Left lung (tissue), 10 donors: ENCODE measurements around the gene AHRR. TPM values are rescaled to one million over a fixed set of nuclear protein-coding genes. Genes with fewer than 3 reads are reported as not detected.

Source experiments
- ATAC-seq: fragments of 200-7000 bp; cut with Tn5 transposase; one replicate; pipeline ENCODE4 v1.9.1; 2020; ENCODE audit warnings: moderate library complexity
- DNase-seq, 4 donors: peaks; one replicate each; pipeline ENCODE4 v3.0.0-alpha.2; 2013 to 2020
- H3K27ac ChIP-seq, 2 donors: fragments of 200-600 bp; sonication (generic) in 1 of 2; one replicate each; pipeline versions ENCODE4 v1.5.0 to v1.8.0; 2020 to 2021
- H3K27me3 ChIP-seq, 2 donors: fragments of 200-600 bp; sonication (generic) in 1 of 2; one replicate each; pipeline versions ENCODE4 v1.5.0 to v1.8.0; 2020 to 2021
- H3K36me3 ChIP-seq, 2 donors: fragments of 200-600 bp; sonication (generic) in 1 of 2; one replicate each; pipeline versions ENCODE4 v1.5.0 to v1.8.0; 2020 to 2021
- H3K4me1 ChIP-seq, 2 donors: fragments of 200-600 bp; one replicate each; pipeline ENCODE4 v1.8.0; 2021
- H3K4me3 ChIP-seq, 2 donors: fragments of 200-600 bp; sonication (generic) in 1 of 2; one replicate each; pipeline versions ENCODE4 v1.5.0 to v1.8.0; 2020 to 2021; ENCODE audit warnings: mild to moderate bottlenecking in 1 of 2
- H3K9me3 ChIP-seq, 2 donors: fragments of 200-600 bp; sonication (generic) in 1 of 2; one replicate each; pipeline versions ENCODE4 v1.5.0 to v1.8.0; 2020 to 2021
- intact Hi-C, 2 donors: fragments of 100-400 bp; cut with DNase I; formaldehyde crosslinking; loops; one replicate each; pipeline versions ENCODE4 v1.11.2 to v1.14.2; 2022
- polyA plus RNA-seq, 6 donors: library from polyadenylated mRNA; unstranded; fragments of 120-200 nt; gene quantifications; one replicate each; pipeline ENCODE4 v1.2.1, GENCODE V29; 2013; ENCODE audit not compliant: insufficient read length in 6 of 6
- total RNA-seq, 2 donors: library from RNA; stranded (reverse); fragmentation: NEBNext Ultra II Directional; extraction: Animal tissue kit (Norgen Biotek cat#: 25700); gene quantifications; one replicate each; pipeline ENCODE4 v1.2.1, GENCODE V29; 2021
- TF ChIP-seq, protein P1 (sequence below), 2 donors: fragments of 200-600 bp; sonication (generic) in 1 of 2; IDR thresholded peaks; one replicate each; pipeline versions ENCODE4 v1.5.0 to v1.8.0; 2021; ENCODE audit warnings: antibody characterized with exemption in 2 of 2
- donor health status: DM: no; HTN: yes; CAD: no.
- donor health status: DM: no; HTN: no; CAD: no.

AHRR gene
- total and polyA plus RNA-seq, 8 donors: 0.32 to 8.4 (median 4.7) TPM

DNA sequence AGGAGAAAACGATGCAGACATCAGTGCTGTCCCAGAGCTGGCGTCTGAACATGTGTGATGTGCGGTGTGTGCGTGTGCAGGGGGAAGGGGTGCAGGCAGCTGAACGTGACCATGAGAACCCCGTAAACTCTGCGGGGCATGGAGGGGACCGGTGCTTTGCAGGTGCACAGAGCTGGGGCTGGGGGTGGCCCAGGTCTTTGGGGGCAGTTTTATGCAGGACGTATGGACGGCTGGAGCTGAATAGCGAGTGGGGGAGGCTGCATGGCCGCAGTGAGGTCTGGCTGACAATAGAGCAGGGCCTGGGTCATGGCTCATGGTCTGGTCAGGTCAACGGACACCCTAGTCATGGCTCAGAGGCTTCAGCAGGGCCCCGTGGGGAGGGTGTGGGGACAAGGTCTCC lies 118.1 kb downstream of the AHRR start:
- H3K4me3 ChIP-seq: no peak overlapping the region
- ATAC-seq: no peak
- H3K27me3 ChIP-seq: no peaks in the 10 kb centered on the region
- TF ChIP-seq, protein P1, sequence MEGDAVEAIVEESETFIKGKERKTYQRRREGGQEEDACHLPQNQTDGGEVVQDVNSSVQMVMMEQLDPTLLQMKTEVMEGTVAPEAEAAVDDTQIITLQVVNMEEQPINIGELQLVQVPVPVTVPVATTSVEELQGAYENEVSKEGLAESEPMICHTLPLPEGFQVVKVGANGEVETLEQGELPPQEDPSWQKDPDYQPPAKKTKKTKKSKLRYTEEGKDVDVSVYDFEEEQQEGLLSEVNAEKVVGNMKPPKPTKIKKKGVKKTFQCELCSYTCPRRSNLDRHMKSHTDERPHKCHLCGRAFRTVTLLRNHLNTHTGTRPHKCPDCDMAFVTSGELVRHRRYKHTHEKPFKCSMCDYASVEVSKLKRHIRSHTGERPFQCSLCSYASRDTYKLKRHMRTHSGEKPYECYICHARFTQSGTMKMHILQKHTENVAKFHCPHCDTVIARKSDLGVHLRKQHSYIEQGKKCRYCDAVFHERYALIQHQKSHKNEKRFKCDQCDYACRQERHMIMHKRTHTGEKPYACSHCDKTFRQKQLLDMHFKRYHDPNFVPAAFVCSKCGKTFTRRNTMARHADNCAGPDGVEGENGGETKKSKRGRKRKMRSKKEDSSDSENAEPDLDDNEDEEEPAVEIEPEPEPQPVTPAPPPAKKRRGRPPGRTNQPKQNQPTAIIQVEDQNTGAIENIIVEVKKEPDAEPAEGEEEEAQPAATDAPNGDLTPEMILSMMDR (IDR thresholded peaks at IDR 0.05): no peak
- DNase-seq: no peak
- peaks cover 0 to 21% of the 10 kb centered on the region in 2 donors for H3K4me1 ChIP-seq
- H3K9me3 ChIP-seq: no peaks in the 10 kb centered on the region
- intact Hi-C loops: no loop called here
- H3K36me3 ChIP-seq: no peaks in the 10 kb centered on the region
- H3K27ac ChIP-seq: no peak overlapping the region

DNA sequence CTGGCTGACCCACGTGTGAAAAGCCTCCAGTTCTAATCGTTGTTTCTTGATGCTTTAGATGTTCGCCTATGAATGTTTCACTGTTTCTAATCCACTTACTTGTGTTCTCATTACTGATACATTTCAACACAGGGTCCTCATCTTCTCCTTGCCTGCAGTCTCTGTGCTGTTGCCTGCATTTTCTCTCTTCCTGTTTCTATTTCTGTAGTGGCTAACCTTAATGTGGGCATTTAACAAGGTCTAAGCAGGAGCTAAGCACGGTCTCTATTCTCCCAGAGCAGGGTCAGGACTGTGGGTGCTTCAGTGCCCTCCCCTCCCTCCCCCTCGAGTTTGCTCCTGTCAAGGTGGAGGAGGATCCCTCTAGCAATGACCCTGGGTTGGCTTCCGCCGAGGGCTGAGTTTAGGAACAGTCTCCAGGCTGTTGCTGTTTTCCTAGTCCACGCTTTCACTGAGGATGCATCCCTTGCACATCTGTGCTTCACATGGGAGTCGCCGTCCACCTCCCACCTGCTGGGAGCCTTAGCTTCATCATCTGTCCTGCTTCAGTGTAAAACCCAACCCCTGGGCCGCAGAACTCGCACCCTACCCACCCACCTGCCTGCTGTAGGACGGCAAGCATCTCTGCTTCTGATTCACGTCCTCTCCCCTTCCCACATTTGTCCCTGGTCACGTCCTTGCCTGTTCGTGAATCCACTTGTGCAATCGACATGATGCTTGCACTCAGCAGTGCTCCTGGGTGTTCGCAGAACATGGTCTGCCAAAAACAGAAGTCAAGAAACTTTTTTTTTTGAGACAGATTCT lies 119.1 kb downstream of the AHRR start:
- ATAC-seq: no peak
- Histone ChIP-seq H3K4me3 (no peak overlapping the region), H3K4me1 (peaks cover 0 to 29% of the 10 kb centered on the region in 2 donors), H3K9me3 (no peaks in the 10 kb centered on the region), H3K27me3 (no peaks in the 10 kb centered on the region), H3K27ac (no peak overlapping the region), H3K36me3 (peaks cover 0 to 1% of the 10 kb centered on the region in 2 donors)
- intact Hi-C loops: no loop called here
- no peak for DNase-seq
- TF ChIP-seq, protein P1 (IDR thresholded peaks at IDR 0.05): no peak

DNA sequence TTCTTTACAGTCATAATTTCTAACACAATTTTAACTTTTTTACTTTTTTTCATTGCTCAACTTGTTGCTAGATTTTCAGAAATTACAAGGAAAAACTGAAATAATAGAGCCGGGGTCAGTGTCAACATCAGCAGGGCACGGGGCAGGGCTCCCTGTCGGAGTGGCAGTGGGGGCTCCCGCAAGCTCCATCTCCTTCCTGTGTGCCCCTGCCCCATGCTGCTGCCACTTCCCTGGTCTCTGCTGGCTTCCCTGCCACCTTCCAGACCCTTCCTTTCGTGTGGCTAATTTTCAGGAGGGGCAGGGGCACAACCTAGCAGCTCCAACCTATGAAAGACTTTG lies 120.5 kb downstream of the AHRR start:
- no peaks in the 10 kb centered on the region for H3K27me3 ChIP-seq
- H3K9me3 ChIP-seq: no peaks in the 10 kb centered on the region
- no peak overlapping the region for H3K27ac ChIP-seq
- intact Hi-C loops: no loop called here
- no peak for DNase-seq
- no peak for ATAC-seq
- peak overlapping the region; percentile 88 to 94 for H3K4me3 ChIP-seq
- H3K4me1 ChIP-seq: peaks cover 0 to 33% of the 10 kb centered on the region in 2 donors
- H3K36me3 ChIP-seq: peaks cover 0 to 13% of the 10 kb centered on the region in 2 donors
- TF ChIP-seq, protein P1 (IDR thresholded peaks at IDR 0.05): no peak

DNA sequence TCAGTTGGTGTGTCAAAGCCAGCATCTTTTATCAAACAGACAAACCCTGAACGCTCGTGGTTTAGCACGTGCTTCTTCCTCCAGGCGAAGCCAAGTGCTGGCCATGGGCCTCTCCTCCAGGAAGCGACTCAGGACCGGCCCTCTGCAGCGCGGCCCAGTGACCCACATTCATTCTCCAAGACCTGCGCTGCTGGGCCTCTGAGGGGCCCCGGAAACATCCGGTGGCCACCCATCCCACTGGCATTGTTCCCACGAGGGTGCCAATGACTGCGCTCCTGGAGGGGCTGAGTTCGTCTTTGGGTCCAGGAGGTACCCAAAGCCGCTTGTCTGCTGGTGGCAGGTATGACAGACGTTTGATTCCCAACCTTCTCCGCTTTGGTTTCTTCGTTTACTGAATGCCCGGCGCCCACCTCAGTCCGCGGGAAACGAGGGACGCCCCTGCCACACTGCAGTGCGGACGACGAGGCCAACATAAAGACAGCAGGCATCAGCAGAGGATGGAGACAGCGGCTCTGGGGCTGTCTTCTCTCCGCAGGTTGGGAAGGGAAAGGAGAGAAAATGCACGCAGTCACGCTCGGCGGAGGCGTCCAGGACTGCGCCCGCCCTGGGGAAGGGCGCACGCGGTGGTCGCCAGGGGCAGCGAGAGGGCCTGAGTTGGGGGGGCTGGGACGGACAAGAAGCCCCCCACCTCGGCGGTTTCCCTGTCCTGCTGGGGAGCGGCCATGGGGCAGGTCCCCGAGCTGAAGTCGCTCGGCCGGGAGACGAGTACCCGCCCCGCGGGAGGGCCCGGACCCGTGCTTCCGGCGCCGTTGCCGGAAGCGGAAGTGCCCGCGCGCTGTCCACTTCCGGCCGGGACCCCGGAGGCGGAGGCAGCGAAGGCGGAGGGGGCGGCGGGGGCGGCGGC lies 121.1 kb downstream of the AHRR start, which contains the start of gene EXOC3:
EXOC3 (plus strand) TSS at position 842 of the 904 bp plus-strand sequence. CDS start 3,030 bp downstream, outside the sequence.
- ATAC-seq (peak; percentile 96), DNase-seq (peak; percentile 73 to 93 (median 81))
- peaks cover 0 to 36% of the 10 kb centered on the region in 2 donors for H3K4me1 ChIP-seq
- H3K9me3 ChIP-seq: no peaks in the 10 kb centered on the region
- H3K27ac ChIP-seq: peak within 1 kb of the TSS; percentile 62 to 86
- peak within 1 kb of the TSS; percentile 88 to 94 for H3K4me3 ChIP-seq
- intact Hi-C loops: no loop called here
- TF ChIP-seq, protein P1 (IDR thresholded peaks at IDR 0.05): no peak
- no peaks in the 10 kb centered on the region for H3K27me3 ChIP-seq
- peaks cover 0 to 19% of the 10 kb centered on the region in 2 donors for H3K36me3 ChIP-seq
